ENCODE measurements around the gene CEP85L. TPM values are rescaled to one million over a fixed set of nuclear protein-coding genes. Genes with fewer than 3 reads are reported as not detected.

The CEP85L gene
- total RNA-seq, 1 donor from 2014 or later, result 19.3 TPM

DNA sequence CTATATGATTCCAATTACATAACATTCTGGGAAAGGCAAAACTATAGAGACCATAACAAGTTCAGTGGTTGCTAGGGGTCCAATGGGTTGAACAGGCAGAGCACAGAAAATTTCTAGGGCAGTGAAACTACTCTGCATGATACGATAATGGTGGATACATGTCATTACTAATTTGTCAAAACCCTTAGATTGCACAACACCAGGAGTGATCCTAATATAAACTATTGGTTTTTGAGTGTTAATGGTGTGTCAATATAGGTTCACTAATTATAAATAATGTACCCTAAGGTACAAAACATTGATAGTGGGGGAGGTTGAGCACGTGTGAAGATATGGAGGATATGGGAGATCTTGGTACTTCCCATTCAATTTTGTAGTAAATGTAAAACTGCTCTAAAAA is 145.7 kb downstream of the CEP85L start:
- TF ChIP-seq, protein P1, sequence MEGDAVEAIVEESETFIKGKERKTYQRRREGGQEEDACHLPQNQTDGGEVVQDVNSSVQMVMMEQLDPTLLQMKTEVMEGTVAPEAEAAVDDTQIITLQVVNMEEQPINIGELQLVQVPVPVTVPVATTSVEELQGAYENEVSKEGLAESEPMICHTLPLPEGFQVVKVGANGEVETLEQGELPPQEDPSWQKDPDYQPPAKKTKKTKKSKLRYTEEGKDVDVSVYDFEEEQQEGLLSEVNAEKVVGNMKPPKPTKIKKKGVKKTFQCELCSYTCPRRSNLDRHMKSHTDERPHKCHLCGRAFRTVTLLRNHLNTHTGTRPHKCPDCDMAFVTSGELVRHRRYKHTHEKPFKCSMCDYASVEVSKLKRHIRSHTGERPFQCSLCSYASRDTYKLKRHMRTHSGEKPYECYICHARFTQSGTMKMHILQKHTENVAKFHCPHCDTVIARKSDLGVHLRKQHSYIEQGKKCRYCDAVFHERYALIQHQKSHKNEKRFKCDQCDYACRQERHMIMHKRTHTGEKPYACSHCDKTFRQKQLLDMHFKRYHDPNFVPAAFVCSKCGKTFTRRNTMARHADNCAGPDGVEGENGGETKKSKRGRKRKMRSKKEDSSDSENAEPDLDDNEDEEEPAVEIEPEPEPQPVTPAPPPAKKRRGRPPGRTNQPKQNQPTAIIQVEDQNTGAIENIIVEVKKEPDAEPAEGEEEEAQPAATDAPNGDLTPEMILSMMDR (IDR thresholded peaks at IDR 0.05; ENCODE audit: insufficient read depth, low read depth, low read length), result no peak
- Mint-ChIP-seq H3K27me3 (ENCODE audit: low read depth, unreplicated experiment) (no peaks in the 10 kb centered on the region), H3K9me3 (ENCODE audit: unreplicated experiment) (peaks cover under 1% of the 10 kb centered on the region), H3K27ac (ENCODE audit: unreplicated experiment) (no peak overlapping the region), H3K4me1 (ENCODE audit: low read depth, unreplicated experiment) (peaks cover 10% of the 10 kb centered on the region), H3K4me3 (ENCODE audit: unreplicated experiment) (no peak overlapping the region), H3K36me3 (ENCODE audit: low read depth, unreplicated experiment) (peaks cover 17% of the 10 kb centered on the region)
- no peaks in the 10 kb centered on the region for H3K79me2 ChIP-seq (ENCODE audit: insufficient read depth, low read length)
- H3K9ac ChIP-seq (ENCODE audit: low read length), result no peak overlapping the region
- no peak overlapping the region for H3K4me2 ChIP-seq (ENCODE audit: low read length)
- H3K27me3 ChIP-seq (ENCODE audit: insufficient read depth, low read length), result no peaks in the 10 kb centered on the region
- FAIRE-seq (no peak), DNase-seq (ENCODE audit: low read depth) (no peak)
- peaks cover 6% of the 10 kb centered on the region for H3K36me3 ChIP-seq (ENCODE audit: insufficient read depth, low read length)
- H4K20me1 ChIP-seq (ENCODE audit: insufficient read depth, low read length), result peaks cover 6% of the 10 kb centered on the region
- no peak overlapping the region for H3K4me3 ChIP-seq (ENCODE audit: insufficient read depth, low read depth, low read length)
- no peak overlapping the region for H3K27ac ChIP-seq (ENCODE audit: low read depth, low read length)
- H3K9me3 ChIP-seq (ENCODE audit: insufficient read depth, low read depth, low read length), result no peaks in the 10 kb centered on the region
- no peak overlapping the region for H2AFZ ChIP-seq (ENCODE audit: low read depth, low read length)
- H3K4me1 ChIP-seq (ENCODE audit: insufficient read depth, low read length), result no peaks in the 10 kb centered on the region

DNA sequence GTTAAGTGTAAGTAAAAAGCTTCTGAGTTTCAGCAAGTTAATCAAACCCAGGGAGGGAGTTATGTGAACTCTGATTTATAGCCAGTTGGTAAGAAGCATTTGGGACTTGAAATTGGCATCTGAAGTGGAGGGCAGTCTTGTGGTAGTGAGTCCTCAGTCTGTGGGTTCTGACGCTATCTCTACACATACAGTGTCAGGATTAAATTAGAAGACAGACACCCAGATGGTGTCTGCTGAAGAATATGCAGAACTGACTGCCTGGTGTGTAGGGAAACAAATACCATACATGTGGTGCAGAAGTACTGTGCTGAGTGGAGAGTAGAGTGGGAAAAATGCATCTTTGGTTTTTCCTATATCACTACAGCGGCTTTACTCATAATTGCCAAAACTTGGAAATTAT is 146.8 kb downstream of the CEP85L start:
- no peak for TF ChIP-seq EZH2 (IDR thresholded peaks at IDR 0.05; ENCODE audit: insufficient read depth, low read length)
- TF ChIP-seq, protein P1 (IDR thresholded peaks at IDR 0.05; ENCODE audit: insufficient read depth, low read depth, low read length), result no peak
- no peak overlapping the region for H3K4me2 ChIP-seq (ENCODE audit: low read length)
- H3K27ac Mint-ChIP-seq (ENCODE audit: unreplicated experiment), result no peak overlapping the region

DNA sequence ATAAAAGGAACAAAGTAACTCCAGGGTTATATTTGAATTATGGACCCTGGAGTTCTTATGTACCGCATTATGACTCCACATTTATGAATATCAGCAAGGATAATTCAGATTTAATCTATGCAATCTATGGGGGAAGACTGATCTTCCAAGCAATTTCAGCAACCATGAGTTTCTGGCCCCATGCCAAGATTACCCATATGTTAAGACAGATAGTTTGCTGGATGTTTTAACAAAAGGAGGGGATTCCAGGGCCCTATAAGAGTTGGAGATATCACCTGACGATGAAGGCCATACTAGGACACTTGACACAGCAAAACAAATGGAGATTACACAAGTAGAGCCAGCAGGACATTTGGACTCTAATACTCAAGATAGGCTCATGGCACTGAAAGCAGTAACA is 149.2 kb downstream of the CEP85L start:
- H3K27ac ChIP-seq (ENCODE audit: low read depth, low read length), result no peak overlapping the region

More for the DNA sequence above, 146.8 kb downstream of the CEP85L start:
- Mint-ChIP-seq H3K36me3 (ENCODE audit: low read depth, unreplicated experiment) (peaks cover 20% of the 10 kb centered on the region), H3K4me1 (ENCODE audit: low read depth, unreplicated experiment) (peaks cover 10% of the 10 kb centered on the region), H3K27me3 (ENCODE audit: low read depth, unreplicated experiment) (no peaks in the 10 kb centered on the region), H3K4me3 (ENCODE audit: unreplicated experiment) (no peak overlapping the region), H3K9me3 (ENCODE audit: unreplicated experiment) (peaks cover 3% of the 10 kb centered on the region)
- DNase-seq (ENCODE audit: low read depth) (no peak), FAIRE-seq (no peak)
- Histone ChIP-seq H3K9me3 (ENCODE audit: insufficient read depth, low read depth, low read length) (no peaks in the 10 kb centered on the region), H3K27ac (ENCODE audit: low read depth, low read length) (no peak overlapping the region), H2AFZ (ENCODE audit: low read depth, low read length) (no peak overlapping the region), H3K79me2 (ENCODE audit: insufficient read depth, low read length) (peaks cover 6% of the 10 kb centered on the region), H3K36me3 (ENCODE audit: insufficient read depth, low read length) (peaks cover 6% of the 10 kb centered on the region), H3K4me3 (ENCODE audit: insufficient read depth, low read depth, low read length) (no peak overlapping the region), H3K9ac (ENCODE audit: low read length) (no peak overlapping the region), H4K20me1 (ENCODE audit: insufficient read depth, low read length) (peaks cover 6% of the 10 kb centered on the region), H3K4me1 (ENCODE audit: insufficient read depth, low read length) (no peaks in the 10 kb centered on the region), H3K27me3 (ENCODE audit: insufficient read depth, low read length) (no peaks in the 10 kb centered on the region)

More for the DNA sequence above, 149.2 kb downstream of the CEP85L start:
- no peak overlapping the region for H3K9ac ChIP-seq (ENCODE audit: low read length)
- no peak overlapping the region for H2AFZ ChIP-seq (ENCODE audit: low read depth, low read length)
- H3K4me2 ChIP-seq (ENCODE audit: low read length), result no peak overlapping the region
- no peaks in the 10 kb centered on the region for H3K9me3 ChIP-seq (ENCODE audit: insufficient read depth, low read depth, low read length)
- Mint-ChIP-seq H3K4me3 (ENCODE audit: unreplicated experiment) (no peak overlapping the region), H3K36me3 (ENCODE audit: low read depth, unreplicated experiment) (peaks cover 20% of the 10 kb centered on the region), H3K27me3 (ENCODE audit: low read depth, unreplicated experiment) (no peaks in the 10 kb centered on the region), H3K4me1 (ENCODE audit: low read depth, unreplicated experiment) (peaks cover 10% of the 10 kb centered on the region), H3K27ac (ENCODE audit: unreplicated experiment) (no peak overlapping the region), H3K9me3 (ENCODE audit: unreplicated experiment) (peaks cover 3% of the 10 kb centered on the region)
- H3K79me2 ChIP-seq (ENCODE audit: insufficient read depth, low read length), result peaks cover 6% of the 10 kb centered on the region
- H3K4me1 ChIP-seq (ENCODE audit: insufficient read depth, low read length), result no peaks in the 10 kb centered on the region
- H3K4me3 ChIP-seq (ENCODE audit: insufficient read depth, low read depth, low read length), result no peak overlapping the region
- TF ChIP-seq EZH2 (IDR thresholded peaks at IDR 0.05; ENCODE audit: insufficient read depth, low read length), result no peak
- TF ChIP-seq, protein P1 (IDR thresholded peaks at IDR 0.05; ENCODE audit: insufficient read depth, low read depth, low read length), result no peak
- DNase-seq (ENCODE audit: low read depth) (no peak), FAIRE-seq (no peak)
- peaks cover 6% of the 10 kb centered on the region for H3K36me3 ChIP-seq (ENCODE audit: insufficient read depth, low read length)
- peaks cover 6% of the 10 kb centered on the region for H4K20me1 ChIP-seq (ENCODE audit: insufficient read depth, low read length)
- H3K27me3 ChIP-seq (ENCODE audit: insufficient read depth, low read length), result no peaks in the 10 kb centered on the region
